ENCODE measurements around the gene PLAGL1. TPM values are rescaled to one million over a fixed set of nuclear protein-coding genes. Genes with fewer than 3 reads are reported as not detected.

The PLAGL1 gene
- total RNA-seq, 4 donors from 2014 or later = 14.2 to 25.4 (median 15.8) TPM

- 63 to 64% methylated on average over 3 of the region's 3 CpGs for WGBS, 2 donors
- TF ChIP-seq POLR2A (IDR thresholded peaks at IDR 0.05) (no peak), CTCF (IDR thresholded peaks at IDR 0.05) (no peak)
- DNase-seq = no peak
- no peak overlapping the region for H3K27ac ChIP-seq
- intact Hi-C loops (cut with DNase I) = no loop called here
- peaks cover 0 to 40% (median 0%) of the 10 kb centered on the region in 3 donors for H3K36me3 ChIP-seq
- peaks cover 0 to 30% (median 0%) of the 10 kb centered on the region in 3 donors for H3K4me1 ChIP-seq
- no peaks in the 10 kb centered on the region for H3K27me3 ChIP-seq
- H3K9me3 ChIP-seq = no peaks in the 10 kb centered on the region
- H3K4me3 ChIP-seq = no peak overlapping the region
Measured at GRCh38 chr6:143961066-143961465, 47.0 kb downstream of the PLAGL1 start.

- 66 to 68% methylated on average over 4 of the region's 4 CpGs for WGBS, 2 donors
- TF ChIP-seq POLR2A (IDR thresholded peaks at IDR 0.05) (no peak), CTCF (IDR thresholded peaks at IDR 0.05) (no peak)
- Histone ChIP-seq H3K27ac (no peak overlapping the region), H3K27me3 (no peaks in the 10 kb centered on the region), H3K36me3 (peaks cover 0 to 29% (median 0%) of the 10 kb centered on the region in 3 donors), H3K9me3 (no peaks in the 10 kb centered on the region), H3K4me3 (no peak overlapping the region), H3K4me1 (peaks cover 0 to 23% (median 0%) of the 10 kb centered on the region in 3 donors)
- intact Hi-C loops (cut with DNase I) = no loop called here
- DNase-seq = no peak
Measured at GRCh38 chr6:143959927-143960326, 48.1 kb downstream of the PLAGL1 start.

GRCh38 chr6:143958839-143959399 is 49.1 kb downstream of the PLAGL1 start:
- H3K9me3 ChIP-seq = no peaks in the 10 kb centered on the region
- H3K36me3 ChIP-seq = peaks cover 0 to 20% (median 0%) of the 10 kb centered on the region in 3 donors
- no peak overlapping the region for H3K27ac ChIP-seq
- H3K4me3 ChIP-seq = no peak overlapping the region
- DNase-seq = no peak
- intact Hi-C loops (cut with DNase I) = no loop called here
- peaks cover 0 to 18% (median 0%) of the 10 kb centered on the region in 3 donors for H3K4me1 ChIP-seq
- 83 to 90% methylated on average over 10 to 11 of the region's 11 CpGs for WGBS, 2 donors
- no peaks in the 10 kb centered on the region for H3K27me3 ChIP-seq
- no peak for TF ChIP-seq CTCF (IDR thresholded peaks at IDR 0.05)
- no peak for TF ChIP-seq POLR2A (IDR thresholded peaks at IDR 0.05)

DNA sequence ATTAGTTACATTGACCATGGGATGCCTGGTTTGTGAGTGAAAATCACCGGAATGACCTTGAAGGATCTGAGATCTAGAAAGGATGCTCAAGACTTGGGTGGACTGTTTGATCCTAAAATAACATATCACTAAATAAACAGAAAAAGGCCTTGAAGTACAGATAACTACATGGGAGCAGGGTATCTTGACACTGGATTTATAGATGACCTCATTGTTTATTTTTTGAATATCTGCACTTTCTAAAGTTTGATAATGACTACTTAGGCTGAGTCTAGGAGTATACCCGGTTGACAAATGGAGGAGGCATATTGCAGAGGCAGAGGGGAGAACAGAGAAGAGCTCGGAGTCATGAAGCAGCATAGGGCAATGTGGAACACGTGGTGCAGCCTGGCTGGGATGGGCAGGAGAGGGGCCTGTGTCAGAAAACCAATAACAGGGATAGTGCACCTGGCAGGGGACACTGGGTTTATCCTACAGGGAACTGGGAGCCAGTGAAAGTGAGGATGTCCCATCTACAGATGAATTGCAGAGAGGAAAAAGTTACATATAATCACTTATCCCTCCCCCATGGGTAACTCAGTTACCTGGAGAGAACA is 50.3 kb downstream of the PLAGL1 start:
- 64 to 73% methylated on average over 4 of the region's 4 CpGs for WGBS, 2 donors

More for the DNA sequence above, 50.3 kb downstream of the PLAGL1 start:
- no peak overlapping the region for H3K4me3 ChIP-seq
- peaks cover 0 to 16% (median 0%) of the 10 kb centered on the region in 3 donors for H3K4me1 ChIP-seq
- intact Hi-C loops (cut with DNase I) = no loop called here
- DNase-seq = no peak
- no peaks in the 10 kb centered on the region for H3K27me3 ChIP-seq
- TF ChIP-seq POLR2A (IDR thresholded peaks at IDR 0.05) (no peak), CTCF (IDR thresholded peaks at IDR 0.05) (no peak)
- H3K27ac ChIP-seq = no peak overlapping the region
- H3K9me3 ChIP-seq = no peaks in the 10 kb centered on the region
- peaks cover 0 to 20% (median 0%) of the 10 kb centered on the region in 3 donors for H3K36me3 ChIP-seq
